ENCODE measurements around the gene CDCA7.
"Not testable (repeated sequence)": the region's sequence is repeated elsewhere in the genome, so short reads cannot be mapped to it uniquely, and the experiment has no call there.

Gene CDCA7

GRCh38 chr2:173358616-173359015 is 3.9 kb downstream of the CDCA7 start:
- no peak for DNase-seq

GRCh38 chr2:173359231-173359630 is 4.6 kb downstream of the CDCA7 start:
- no peak for DNase-seq

- no peak for DNase-seq
Measured at GRCh38 chr2:173370198-173370597, 15.5 kb downstream of the CDCA7 start.

- no peak for DNase-seq
Measured at GRCh38 chr2:173371023-173371422, 16.4 kb downstream of the CDCA7 start.

GRCh38 chr2:173373290-173373689 is 18.6 kb downstream of the CDCA7 start:
- no peak for DNase-seq

GRCh38 chr2:173374634-173375033 is 20.0 kb downstream of the CDCA7 start:
- DNase-seq, result no peak

- DNase-seq, result not testable (repeated sequence)
Measured at GRCh38 chr2:173385534-173385933, 30.9 kb downstream of the CDCA7 start.

GRCh38 chr2:173386021-173386737 is 31.5 kb downstream of the CDCA7 start:
- DNase-seq, result no peak

- DNase-seq, result no peak
Measured at GRCh38 chr2:173386738-173387065, 32.0 kb downstream of the CDCA7 start.

GRCh38 chr2:173387079-173387478 is 32.4 kb downstream of the CDCA7 start:
- no peak for DNase-seq

GRCh38 chr2:173387660-173388059 is 33.0 kb downstream of the CDCA7 start:
- no peak for DNase-seq

- no peak for DNase-seq
Measured at GRCh38 chr2:173388795-173389194, 34.1 kb downstream of the CDCA7 start.

GRCh38 chr2:173390036-173390435 is 35.4 kb downstream of the CDCA7 start:
- DNase-seq, result no peak

GRCh38 chr2:173392731-173393130 is 38.1 kb downstream of the CDCA7 start:
- DNase-seq, result no peak

- DNase-seq, result no peak
Measured at GRCh38 chr2:173393186-173393585, 38.5 kb downstream of the CDCA7 start.

- no peak for DNase-seq
Measured at GRCh38 chr2:173393636-173394035, 39.0 kb downstream of the CDCA7 start.

GRCh38 chr2:173394091-173394974 is 39.7 kb downstream of the CDCA7 start:
- no peak for DNase-seq

GRCh38 chr2:173395567-173396351 is 41.1 kb downstream of the CDCA7 start:
- no peak for DNase-seq

- DNase-seq, result no peak
Measured at GRCh38 chr2:173397539-173397938, 42.9 kb downstream of the CDCA7 start.

- no peak for DNase-seq
Measured at GRCh38 chr2:173399229-173399628, 44.6 kb downstream of the CDCA7 start.

GRCh38 chr2:173400760-173401159 is 46.1 kb downstream of the CDCA7 start:
- no peak for DNase-seq

GRCh38 chr2:173401716-173402326 is 47.1 kb downstream of the CDCA7 start:
- no peak for DNase-seq

Measured in amygdala (tissue), 56 donors.